CD4-positive, alpha-beta memory T cell (primary cell): ENCODE measurements around the gene CCNH. TPM values are rescaled to one million over a fixed set of nuclear protein-coding genes. Genes with fewer than 3 reads are reported as not detected.
A peak's percentile ranks its signal among the peaks of the same experiment; 100 is the strongest.

Source experiments
- CTCF ChIA-PET: fragments of 350-600 bp; sonication (Branson Sonifier 250); formaldehyde crosslinking; loops from one replicate; lab custom pipeline; 2021; ENCODE audit warnings: inconsistent platforms; ENCODE audit not compliant: partially characterized antibody; lab: Charles Lee
- POLR2A ChIA-PET: fragments of 350-600 bp; sonication (Branson Sonifier 250); formaldehyde crosslinking; loops from one replicate; lab custom pipeline; 2021; ENCODE audit not compliant: partially characterized antibody; lab: Charles Lee
- DNase-seq, 5 donors: peaks; one replicate each; pipeline versions ENCODE4 v3.0.0 to v3.0.0-alpha.2; 2020 to 2022; ENCODE audit warnings: mixed read lengths in 1 of 5
- H3K27ac ChIP-seq: one replicate; pipeline ENCODE4 v1.7.0; 2013; ENCODE audit warnings: low read depth, low read length
- H3K27me3 ChIP-seq: 2 replicates; pipeline ENCODE4 v1.7.0; 2013; ENCODE audit warnings: mild to moderate bottlenecking, low read length, moderate library complexity; ENCODE audit not compliant: insufficient read depth
- H3K36me3 ChIP-seq: 2 replicates; pipeline ENCODE4 v1.7.0; 2013; ENCODE audit warnings: mild to moderate bottlenecking, low read length, moderate library complexity; ENCODE audit not compliant: insufficient read depth
- H3K4me1 ChIP-seq: 2 replicates; pipeline ENCODE4 v1.7.0; 2013; ENCODE audit warnings: mild to moderate bottlenecking, low read length, moderate library complexity; ENCODE audit not compliant: insufficient read depth
- H3K4me3 ChIP-seq, 2 donors: one replicate each; pipeline ENCODE4 v1.7.0; 2013; ENCODE audit warnings: low read length in 2 of 2, mild to moderate bottlenecking in 1 of 2
- H3K9me3 ChIP-seq, 2 donors: one replicate each; pipeline ENCODE4 v1.7.0; 2013; ENCODE audit warnings: low read length in 2 of 2, control low read depth in 1 of 2; ENCODE audit not compliant: control insufficient read depth in 1 of 2
- H3K27ac Mint-ChIP-seq, 7 donors: one replicate each; pipeline ENCODE4 v1.8.0; 2020 to 2021; ENCODE audit warnings: mixed read lengths in 7 of 7, mild to moderate bottlenecking in 6 of 7, inconsistent platforms in 3 of 7, moderate library complexity in 3 of 7
- H3K27me3 Mint-ChIP-seq, 2 donors: one replicate each; pipeline ENCODE4 v1.8.0; 2020 to 2021; ENCODE audit warnings: mixed read lengths in 2 of 2
- H3K36me3 Mint-ChIP-seq, 2 donors: one replicate each; pipeline ENCODE4 v1.8.0; 2020 to 2021; ENCODE audit warnings: mixed read lengths in 2 of 2, inconsistent platforms in 1 of 2, mild to moderate bottlenecking in 1 of 2
- H3K4me1 Mint-ChIP-seq, 4 donors: one replicate each; pipeline ENCODE4 v1.8.0; 2020 to 2021; ENCODE audit warnings: mixed read lengths in 4 of 4, mild to moderate bottlenecking in 1 of 4
- H3K4me3 Mint-ChIP-seq, 8 donors: one replicate each; pipeline ENCODE4 v1.8.0; 2020 to 2021; ENCODE audit warnings: mixed read lengths in 8 of 8, mild to moderate bottlenecking in 7 of 8, moderate library complexity in 6 of 8, inconsistent platforms in 3 of 8
- H3K9me3 Mint-ChIP-seq, 8 donors: one replicate each; pipeline ENCODE4 v1.8.0; 2020 to 2021; ENCODE audit warnings: mixed read lengths in 8 of 8, mild to moderate bottlenecking in 5 of 8, inconsistent platforms in 3 of 8, moderate library complexity in 1 of 8
- intact Hi-C: fragments of 100-400 bp; cut with micrococcal nuclease; formaldehyde crosslinking; loops from one replicate; pipeline ENCODE4 v1.15.1; 2023
- polyA plus RNA-seq, 2 donors: library from polyadenylated mRNA; unstranded; fragments of 300-500 nt; fragmentation: Illumina TruSeq; gene quantifications; one replicate each; pipeline ENCODE4 v1.2.3, GENCODE V29; 2021
- total RNA-seq, 2 experiments: library from RNA; stranded (reverse); gene quantifications; one replicate each; pipeline ENCODE4 v1.2.3, GENCODE V29; 2021

The CCNH gene
- total and polyA plus RNA-seq, 4 experiments from 2014 or later, result 54.1 to 98.6 (median 76.1) TPM

GRCh38 chr5:87405472-87406155 is 7.1 kb downstream of the CCNH start:
- Mint-ChIP-seq H3K36me3 (peaks cover 74 to 83% of the 10 kb centered on the region in 2 donors), H3K4me1 (peaks cover 46 to 67% (median 51%) of the 10 kb centered on the region in 4 donors), H3K27me3 (no peaks in the 10 kb centered on the region), H3K27ac (peak overlapping the region; percentile 52 to 90 (median 74)), H3K9me3 (peaks cover 0 to 1% (median 0%) of the 10 kb centered on the region in 8 donors), H3K4me3 (peak overlapping the region in 3 of 8 donors; percentile 3 to 35 (median 19))
- Histone ChIP-seq H3K27me3 (no peaks in the 10 kb centered on the region), H3K4me3 (no peak overlapping the region), H3K36me3 (peaks cover 69% of the 10 kb centered on the region), H3K4me1 (peaks cover 57% of the 10 kb centered on the region), H3K9me3 (no peaks in the 10 kb centered on the region), H3K27ac (no peak overlapping the region)
- DNase-seq, result no peak
- ChIA-PET CTCF (no interaction called here), POLR2A (interaction anchor here (1.1 kb wide), 1 partner anchor 136 kb away, joined by 3 read pairs; no protein-coding TSS in a partner anchor)
- intact Hi-C loops, result no loop called here

DNA sequence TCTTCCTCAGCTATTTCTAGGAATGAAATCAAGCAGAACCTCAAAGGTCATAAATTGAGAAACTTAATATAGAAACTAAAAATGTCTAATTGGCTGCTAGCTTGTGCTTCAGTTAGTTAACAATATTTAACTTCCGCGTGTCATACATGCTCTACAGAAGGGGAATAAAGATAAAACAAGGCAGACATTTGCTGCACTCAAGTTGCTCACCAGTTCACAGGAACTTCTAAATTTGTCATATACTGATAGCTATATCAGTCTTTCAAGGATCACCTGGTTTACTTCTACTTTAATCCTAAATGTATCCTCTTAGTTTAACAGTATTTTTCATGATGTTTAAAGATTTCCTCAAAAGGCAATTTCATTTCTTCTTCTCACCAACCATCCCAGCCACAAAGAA is 8.4 kb downstream of the CCNH start:
- CTCF ChIA-PET, result no interaction called here
- H3K4me3 ChIP-seq, result no peak overlapping the region
- H3K27me3 ChIP-seq, result no peaks in the 10 kb centered on the region
- H3K9me3 Mint-ChIP-seq, result peaks cover 0 to 1% (median 0%) of the 10 kb centered on the region in 8 donors
- no peak for DNase-seq
- peaks cover 75% of the 10 kb centered on the region for H3K36me3 ChIP-seq
- H3K27ac Mint-ChIP-seq, result peak overlapping the region in 4 of 7 donors; percentile 7 to 82 (median 21)
- no peaks in the 10 kb centered on the region for H3K9me3 ChIP-seq
- no peak overlapping the region for H3K27ac ChIP-seq
- peaks cover 57% of the 10 kb centered on the region for H3K4me1 ChIP-seq
- peaks cover 78 to 89% of the 10 kb centered on the region in 2 donors for H3K36me3 Mint-ChIP-seq
- intact Hi-C loops, result no loop called here
- no peak overlapping the region for H3K4me3 Mint-ChIP-seq
- H3K4me1 Mint-ChIP-seq, result peaks cover 43 to 70% (median 54%) of the 10 kb centered on the region in 4 donors
- POLR2A ChIA-PET, result interaction anchor here (1.0 kb wide), 2 partner anchors 8 kb away, joined by 3 read pairs; partner anchors contain the start of gene CCNH
- no peaks in the 10 kb centered on the region for H3K27me3 Mint-ChIP-seq

DNA sequence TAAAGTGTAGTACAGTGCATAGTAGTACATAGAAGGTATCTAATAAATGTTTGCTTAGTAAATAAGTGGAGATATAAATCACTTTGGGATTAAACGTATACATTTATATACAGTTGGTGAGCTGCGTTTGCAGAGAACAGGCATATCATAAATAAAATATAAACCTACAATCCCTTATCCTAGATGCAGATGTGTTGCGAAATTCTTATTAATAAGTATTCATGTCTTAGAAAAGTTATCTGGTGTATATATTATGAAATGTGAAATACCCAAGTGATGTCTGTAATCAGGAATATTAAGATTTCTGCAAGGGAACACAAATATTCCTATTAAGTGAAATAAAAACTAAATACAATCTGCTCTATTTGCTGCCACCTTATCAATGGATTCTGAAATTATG is 8.8 kb downstream of the CCNH start:
- H3K27ac ChIP-seq, result no peak overlapping the region
- H3K4me1 ChIP-seq, result peaks cover 56% of the 10 kb centered on the region
- no peak overlapping the region for H3K4me3 ChIP-seq
- Mint-ChIP-seq H3K9me3 (peaks cover 0 to 1% (median 0%) of the 10 kb centered on the region in 8 donors), H3K27ac (peak overlapping the region in 1 of 7 donors; percentile 63), H3K4me1 (peaks cover 41 to 70% (median 51%) of the 10 kb centered on the region in 4 donors), H3K27me3 (no peaks in the 10 kb centered on the region), H3K4me3 (no peak overlapping the region), H3K36me3 (peaks cover 75 to 89% of the 10 kb centered on the region in 2 donors)
- H3K36me3 ChIP-seq, result peaks cover 76% of the 10 kb centered on the region
- H3K9me3 ChIP-seq, result no peaks in the 10 kb centered on the region
- CTCF ChIA-PET, result interaction anchor here (1.2 kb wide), 1 partner anchor 524 kb away, joined by 3 read pairs; no protein-coding TSS in a partner anchor
- POLR2A ChIA-PET, result interaction anchor here (1.0 kb wide), 1 partner anchor 9 kb away, joined by 3 read pairs; the partner anchor contains the start of gene CCNH
- intact Hi-C loops, result no loop called here
- H3K27me3 ChIP-seq, result no peaks in the 10 kb centered on the region
- no peak for DNase-seq

DNA sequence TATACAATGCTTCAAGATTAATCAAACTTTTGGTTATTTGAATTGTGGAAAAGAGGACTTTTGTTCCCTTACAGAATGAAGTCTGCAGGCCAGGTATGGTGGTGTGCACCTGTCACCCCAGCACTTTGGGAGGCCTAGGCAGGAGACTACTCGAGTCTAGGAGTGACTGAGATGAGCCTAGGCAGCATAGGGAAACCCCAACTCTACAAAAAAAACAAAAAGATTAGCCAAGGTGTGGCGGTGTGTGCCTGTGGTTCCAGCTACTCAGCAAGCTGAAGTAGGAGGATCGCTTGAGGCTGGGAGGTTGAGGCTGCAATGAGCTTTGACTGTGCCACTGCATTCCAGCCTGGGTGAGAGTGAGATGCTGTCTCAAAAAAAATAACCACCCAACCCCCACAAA is 9.3 kb downstream of the CCNH start:
- Histone ChIP-seq H3K36me3 (peaks cover 74% of the 10 kb centered on the region), H3K4me3 (no peak overlapping the region), H3K4me1 (peaks cover 51% of the 10 kb centered on the region), H3K27ac (no peak overlapping the region), H3K9me3 (no peaks in the 10 kb centered on the region), H3K27me3 (no peaks in the 10 kb centered on the region)
- H3K27ac Mint-ChIP-seq, result peak overlapping the region in 5 of 7 donors; percentile 3 to 63 (median 36)
- H3K27me3 Mint-ChIP-seq, result no peaks in the 10 kb centered on the region
- H3K4me1 Mint-ChIP-seq, result peaks cover 38 to 70% (median 46%) of the 10 kb centered on the region in 4 donors
- DNase-seq, result peak in 1 of 5 donors; percentile 48
- no peak overlapping the region for H3K4me3 Mint-ChIP-seq
- H3K9me3 Mint-ChIP-seq, result peaks cover 0 to 1% (median 0%) of the 10 kb centered on the region in 8 donors
- ChIA-PET POLR2A (interaction anchor here (1.0 kb wide), 1 partner anchor 9 kb away, joined by 3 read pairs; the partner anchor contains the start of gene CCNH), CTCF (interaction anchor here (1.0 to 1.6 kb wide), 4 partner anchors 8 to 523 kb away, joined by 3 read pairs; partner anchors contain the start of gene CCNH)
- H3K36me3 Mint-ChIP-seq, result peaks cover 71 to 89% of the 10 kb centered on the region in 2 donors
- intact Hi-C loops, result no loop called here

DNA sequence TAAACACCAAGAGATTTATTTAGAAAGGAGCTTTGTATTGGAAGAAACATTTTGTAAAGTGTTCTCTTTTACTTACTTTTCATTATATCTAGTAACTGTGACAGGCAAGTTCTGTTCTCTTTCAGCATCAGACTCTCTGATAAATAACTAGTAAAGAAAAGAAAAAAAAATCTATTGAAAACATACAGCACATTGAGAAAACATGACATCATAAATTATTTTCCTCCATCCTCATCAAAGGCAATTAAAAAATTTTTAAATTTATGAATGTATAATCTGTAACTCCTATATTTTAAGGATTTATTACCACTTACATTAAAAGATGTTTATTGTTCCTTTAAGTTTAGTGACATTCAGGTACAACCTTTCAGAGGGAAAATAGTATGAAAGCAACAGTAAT is 11.1 kb downstream of the CCNH start:
- no peak overlapping the region for H3K27ac ChIP-seq
- ChIA-PET CTCF (interaction anchor here (0.6 to 3.6 kb wide), 5 partner anchors 11 to 431 kb away, joined by 3 to 26 read pairs (median 4); no protein-coding TSS in a partner anchor), POLR2A (no interaction called here)
- H3K36me3 ChIP-seq, result peaks cover 71% of the 10 kb centered on the region
- no peak overlapping the region for H3K4me3 ChIP-seq
- H3K9me3 Mint-ChIP-seq, result peaks cover 0 to under 1% (median 0%) of the 10 kb centered on the region in 8 donors
- H3K36me3 Mint-ChIP-seq, result peaks cover 59 to 86% of the 10 kb centered on the region in 2 donors
- no peaks in the 10 kb centered on the region for H3K27me3 Mint-ChIP-seq
- H3K4me1 Mint-ChIP-seq, result peaks cover 25 to 65% (median 34%) of the 10 kb centered on the region in 4 donors
- H3K27ac Mint-ChIP-seq, result peak overlapping the region in 5 of 7 donors; percentile 2 to 81 (median 61)
- H3K27me3 ChIP-seq, result no peaks in the 10 kb centered on the region
- intact Hi-C loops, result no loop called here
- H3K9me3 ChIP-seq, result no peaks in the 10 kb centered on the region
- no peak for DNase-seq
- no peak overlapping the region for H3K4me3 Mint-ChIP-seq
- H3K4me1 ChIP-seq, result peaks cover 36% of the 10 kb centered on the region

DNA sequence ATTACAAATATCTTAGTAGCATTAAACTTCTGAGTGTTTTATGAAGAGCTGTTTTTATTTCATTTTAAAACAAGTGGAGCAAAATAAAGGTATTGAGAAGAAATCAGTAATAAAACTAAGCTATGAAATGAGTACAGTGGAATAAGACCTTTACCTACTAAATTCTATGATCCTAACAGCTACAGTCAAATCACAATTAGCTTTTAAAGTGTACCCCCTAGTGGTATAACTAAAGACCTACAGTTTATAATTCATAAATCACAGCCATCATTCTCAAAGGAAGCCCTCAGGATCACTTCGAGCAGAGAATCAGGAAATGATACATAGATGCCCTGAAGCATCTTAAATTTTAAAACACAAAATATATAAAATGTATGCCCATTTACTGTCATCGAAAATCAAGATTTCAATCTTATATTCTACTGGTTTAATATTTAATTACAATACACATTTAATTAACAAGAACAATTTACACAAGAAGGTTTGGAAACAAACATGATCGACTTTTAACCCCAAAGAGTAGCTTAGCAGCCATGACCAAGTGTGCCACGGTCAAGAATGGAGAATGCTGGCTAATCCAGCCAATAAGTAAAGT is 12.3 kb downstream of the CCNH start:
- Histone ChIP-seq H3K4me3 (no peak overlapping the region), H3K36me3 (peaks cover 61% of the 10 kb centered on the region), H3K27ac (peak overlapping the region; percentile 5), H3K4me1 (peaks cover 24% of the 10 kb centered on the region), H3K9me3 (no peaks in the 10 kb centered on the region), H3K27me3 (no peaks in the 10 kb centered on the region)
- CTCF ChIA-PET, result interaction anchor here (0.6 to 3.6 kb wide), 30 partner anchors 8 to 520 kb away, joined by 3 to 26 read pairs (median 4); partner anchors contain the start of gene CCNH
- DNase-seq, result peak in 4 of 5 donors; percentile 50 to 59 (median 55)
- Mint-ChIP-seq H3K4me1 (peaks cover 17 to 58% (median 29%) of the 10 kb centered on the region in 4 donors), H3K36me3 (peaks cover 48 to 79% of the 10 kb centered on the region in 2 donors), H3K4me3 (peak overlapping the region in 2 of 8 donors; percentile 21 to 60), H3K9me3 (no peaks in the 10 kb centered on the region), H3K27ac (peak overlapping the region in 5 of 7 donors; percentile 12 to 64 (median 62)), H3K27me3 (no peaks in the 10 kb centered on the region)
- intact Hi-C loops, result loop anchor here (1.0 kb wide), 4 partner anchors 330 to 519 kb away; no protein-coding TSS in a partner anchor
- POLR2A ChIA-PET, result interaction anchor here (0.5 to 2.0 kb wide), 7 partner anchors 9 to 380 kb away, joined by 3 to 11 read pairs (median 4); partner anchors contain the start of genes CCNH and RASA1
